Esophagus muscularis mucosa (tissue), 4 donors: Measurements from ENCODE around the gene PITPNM3. TPM values are rescaled to one million over a fixed set of nuclear protein-coding genes. Genes with fewer than 3 reads are reported as not detected.
A peak's percentile ranks its signal among the peaks of the same experiment; 100 is the strongest.

ENCODE experiments used
- DNase-seq: peaks from one replicate; pipeline ENCODE4 v3.0.0-alpha.2; 2017; ENCODE audit errors: extremely low spot score
- H3K27ac ChIP-seq, 4 donors: fragments of 200-600 bp; sonication (generic); replicated peaks in 1 of 4; 1 replicate in 3 of 4; 2 replicates in 1 of 4; pipeline ENCODE4 v1.5.1; 2016 to 2019; ENCODE audit warnings: mild to moderate bottlenecking in 1 of 4
- H3K27me3 ChIP-seq, 4 donors: fragments of 200-600 bp; sonication (generic); one replicate each; pipeline versions ENCODE4 v1.5.1 to v1.6.0; 2016 to 2019
- H3K36me3 ChIP-seq, 4 donors: fragments of 200-600 bp; sonication (generic); one replicate each; pipeline ENCODE4 v1.5.1; 2016 to 2019
- H3K4me1 ChIP-seq, 4 donors: fragments of 200-600 bp; sonication (generic); one replicate each; pipeline ENCODE4 v1.5.1; 2016 to 2019
- H3K4me3 ChIP-seq, 4 donors: fragments of 200-600 bp; sonication (generic); 1 replicate in 2 of 4; 2 replicates in 2 of 4; pipeline ENCODE4 v1.5.1; 2016 to 2019; ENCODE audit warnings: mild to moderate bottlenecking in 4 of 4, moderate library complexity in 1 of 4
- H3K9me3 ChIP-seq, 4 donors: fragments of 200-600 bp; sonication (generic); 1 replicate in 3 of 4; 2 replicates in 1 of 4; pipeline ENCODE4 v1.5.1; 2016 to 2019
- CTCF ChIP-seq, 3 experiments: fragments of 200-600 bp in 2 of 3; fragments of 450-650 bp in 1 of 3; sonication (generic) in 2 of 3; IDR thresholded peaks; one replicate each; pipeline ENCODE4 v1.5.1; 2017 to 2019; ENCODE audit warnings: antibody characterized with exemption in 3 of 3, mild to moderate bottlenecking in 2 of 3, moderate library complexity in 1 of 3
- EP300 ChIP-seq: sonication (generic); formaldehyde crosslinking; IDR thresholded peaks from one replicate; pipeline ENCODE4 v1.6.1; 2017; ENCODE audit warnings: antibody characterized with exemption
- POLR2A ChIP-seq: fragments of 450-650 bp; IDR thresholded peaks from one replicate; pipeline ENCODE4 v1.6.1; 2017; ENCODE audit warnings: antibody characterized with exemption, moderate library complexity, mild to moderate bottlenecking, low read depth
- POLR2AphosphoS5 ChIP-seq, 2 donors: sonication (generic); formaldehyde crosslinking; IDR thresholded peaks; one replicate each; pipeline ENCODE4 v1.6.1; 2017; ENCODE audit warnings: antibody characterized with exemption in 2 of 2
- WGBS: methylation state at CpG from one replicate; pipeline ENCODE4 v1.1.5; 2018; 5-methylcytosine and 5-hydroxymethylcytosine counted together
- intact Hi-C: fragments of 100-400 bp; cut with DNase I; formaldehyde crosslinking; loops from one replicate; pipeline ENCODE4 v1.15.1; 2023
- total RNA-seq, 4 donors: library from RNA; depleted of rRNA; stranded (reverse); fragments of >200 nt; gene quantifications; one replicate each; pipeline versions ENCODE4 v1.1.0 to v1.2.1, GENCODE V29; 2016

The PITPNM3 gene
- total RNA-seq, 4 donors from 2014 or later: 46.5 to 93.2 (median 68.9) TPM

GRCh38 chr17:6568184-6568758 is 11.9 kb upstream of the PITPNM3 start:
- no peak for DNase-seq
- 90% methylated on average over 12 of the region's 12 CpGs for WGBS
- H3K4me3 ChIP-seq: no peak overlapping the region
- no peaks in the 10 kb centered on the region for H3K9me3 ChIP-seq
- TF ChIP-seq EP300 (no peak), CTCF (IDR thresholded peaks at IDR 0.05) (no peak), POLR2AphosphoS5 (IDR thresholded peaks at IDR 0.05) (no peak), POLR2A (no peak)
- peaks cover 0 to 3% (median 0%) of the 10 kb centered on the region in 4 donors for H3K36me3 ChIP-seq
- peaks cover 0 to 24% (median 21%) of the 10 kb centered on the region in 4 donors for H3K4me1 ChIP-seq
- intact Hi-C loops: no loop called here
- H3K27me3 ChIP-seq: no peaks in the 10 kb centered on the region
- H3K27ac ChIP-seq: no peak overlapping the region

- Histone ChIP-seq H3K4me1 (peaks cover 0 to 24% (median 21%) of the 10 kb centered on the region in 4 donors), H3K36me3 (no peaks in the 10 kb centered on the region), H3K27me3 (no peaks in the 10 kb centered on the region), H3K9me3 (no peaks in the 10 kb centered on the region), H3K4me3 (no peak overlapping the region), H3K27ac (peak overlapping the region in 2 of 4 donors; percentile 19 to 30)
- no peak for TF ChIP-seq POLR2A
- TF ChIP-seq POLR2AphosphoS5 (IDR thresholded peaks at IDR 0.05): no peak
- no peak for TF ChIP-seq CTCF (IDR thresholded peaks at IDR 0.05)
- TF ChIP-seq EP300: no peak
- intact Hi-C loops: no loop called here
- WGBS: 69% methylated on average over 14 of the region's 15 CpGs
- no peak for DNase-seq
Observed at GRCh38 chr17:6567528-6568183, 11.3 kb upstream of the PITPNM3 start.

GRCh38 chr17:6561446-6561845 is 5.1 kb upstream of the PITPNM3 start:
- Histone ChIP-seq H3K4me1 (peaks cover 0 to 19% (median 8%) of the 10 kb centered on the region in 4 donors), H3K27ac (no peak overlapping the region), H3K36me3 (no peaks in the 10 kb centered on the region), H3K27me3 (no peaks in the 10 kb centered on the region), H3K9me3 (no peaks in the 10 kb centered on the region), H3K4me3 (no peak overlapping the region)
- DNase-seq: no peak
- intact Hi-C loops: no loop called here
- TF ChIP-seq EP300: no peak
- no peak for TF ChIP-seq POLR2A
- TF ChIP-seq CTCF (IDR thresholded peaks at IDR 0.05): no peak
- TF ChIP-seq POLR2AphosphoS5 (IDR thresholded peaks at IDR 0.05): no peak

- H3K4me1 ChIP-seq: peaks cover 6 to 26% (median 14%) of the 10 kb centered on the region in 4 donors
- no peak overlapping the region for H3K4me3 ChIP-seq
- peaks cover 0 to 7% (median 0%) of the 10 kb centered on the region in 4 donors for H3K27me3 ChIP-seq
- 93% methylated on average over 3 of the region's 3 CpGs for WGBS
- H3K9me3 ChIP-seq: no peaks in the 10 kb centered on the region
- intact Hi-C loops: no loop called here
- no peaks in the 10 kb centered on the region for H3K36me3 ChIP-seq
- DNase-seq: no peak
- no peak overlapping the region for H3K27ac ChIP-seq
- no peak for TF ChIP-seq POLR2A
- TF ChIP-seq CTCF (IDR thresholded peaks at IDR 0.05): no peak
- no peak for TF ChIP-seq EP300
- TF ChIP-seq POLR2AphosphoS5 (IDR thresholded peaks at IDR 0.05): no peak
Observed at GRCh38 chr17:6560496-6560895, 4.1 kb upstream of the PITPNM3 start.
